ENCODE results near the gene NPPB. TPM values are rescaled to one million over a fixed set of nuclear protein-coding genes. Genes with fewer than 3 reads are reported as not detected.

Gene NPPB
- total RNA-seq, 1 donor = not detected

- H3K27ac ChIP-seq (ENCODE audit: low read depth, low read length) = no peak overlapping the region
- H3K9me3 ChIP-seq (ENCODE audit: low read depth, low read length) = no peaks in the 10 kb centered on the region
- no peak overlapping the region for H3K4me2 ChIP-seq (ENCODE audit: insufficient read depth, low read length)
- peaks cover 9% of the 10 kb centered on the region for H3K4me1 ChIP-seq (ENCODE audit: insufficient read depth, low read length)
- peaks cover 60% of the 10 kb centered on the region for H3K36me3 ChIP-seq (ENCODE audit: insufficient read depth, low read length)
- DNase-seq (ENCODE audit: insufficient read length, low spot score, missing footprints) = peak; percentile 15
- H3K79me2 ChIP-seq (ENCODE audit: insufficient read depth, low read length) = no peaks in the 10 kb centered on the region
- H2AFZ ChIP-seq (ENCODE audit: low read length) = no peak overlapping the region
- no peak overlapping the region for H3K4me3 ChIP-seq (ENCODE audit: insufficient read depth, low read length)
- no peaks in the 10 kb centered on the region for H4K20me1 ChIP-seq (ENCODE audit: insufficient read depth, low read length)
- no peaks in the 10 kb centered on the region for H3K27me3 ChIP-seq (ENCODE audit: insufficient read depth, low read length)
- TF ChIP-seq CTCF (IDR thresholded peaks at IDR 0.05; ENCODE audit: extremely low read depth, low read depth, low read length) = no peak
Observed at GRCh38 chr1:11823366-11824137, 35.2 kb downstream of the NPPB start.

- Histone ChIP-seq H3K36me3 (ENCODE audit: insufficient read depth, low read length) (peaks cover 61% of the 10 kb centered on the region), H4K20me1 (ENCODE audit: insufficient read depth, low read length) (no peaks in the 10 kb centered on the region), H3K4me1 (ENCODE audit: insufficient read depth, low read length) (peaks cover 9% of the 10 kb centered on the region), H2AFZ (ENCODE audit: low read length) (no peak overlapping the region), H3K9me3 (ENCODE audit: low read depth, low read length) (no peaks in the 10 kb centered on the region), H3K79me2 (ENCODE audit: insufficient read depth, low read length) (no peaks in the 10 kb centered on the region), H3K27me3 (ENCODE audit: insufficient read depth, low read length) (no peaks in the 10 kb centered on the region), H3K4me2 (ENCODE audit: insufficient read depth, low read length) (no peak overlapping the region), H3K4me3 (ENCODE audit: insufficient read depth, low read length) (no peak overlapping the region), H3K27ac (ENCODE audit: low read depth, low read length) (peak overlapping the region; percentile 44)
- DNase-seq (ENCODE audit: insufficient read length, low spot score, missing footprints) = no peak
- TF ChIP-seq CTCF (IDR thresholded peaks at IDR 0.05; ENCODE audit: extremely low read depth, low read depth, low read length) = no peak
Observed at GRCh38 chr1:11822091-11822490, 36.7 kb downstream of the NPPB start.

- Histone ChIP-seq H3K4me3 (ENCODE audit: insufficient read depth, low read length) (no peak overlapping the region), H3K36me3 (ENCODE audit: insufficient read depth, low read length) (peaks cover 60% of the 10 kb centered on the region), H3K9me3 (ENCODE audit: low read depth, low read length) (no peaks in the 10 kb centered on the region), H3K27ac (ENCODE audit: low read depth, low read length) (no peak overlapping the region), H3K4me2 (ENCODE audit: insufficient read depth, low read length) (no peak overlapping the region), H3K79me2 (ENCODE audit: insufficient read depth, low read length) (peaks cover 29% of the 10 kb centered on the region), H3K4me1 (ENCODE audit: insufficient read depth, low read length) (peaks cover 9% of the 10 kb centered on the region), H2AFZ (ENCODE audit: low read length) (no peak overlapping the region), H4K20me1 (ENCODE audit: insufficient read depth, low read length) (peaks cover 11% of the 10 kb centered on the region), H3K27me3 (ENCODE audit: insufficient read depth, low read length) (no peaks in the 10 kb centered on the region)
- DNase-seq (ENCODE audit: insufficient read length, low spot score, missing footprints) = no peak
- TF ChIP-seq CTCF (IDR thresholded peaks at IDR 0.05; ENCODE audit: extremely low read depth, low read depth, low read length) = no peak
Observed at GRCh38 chr1:11817192-11817591, 41.6 kb downstream of the NPPB start.

- no peak for DNase-seq (ENCODE audit: insufficient read length, low spot score, missing footprints)
- no peak overlapping the region for H2AFZ ChIP-seq (ENCODE audit: low read length)
- H3K79me2 ChIP-seq (ENCODE audit: insufficient read depth, low read length) = peaks cover 67% of the 10 kb centered on the region
- peaks cover 22% of the 10 kb centered on the region for H4K20me1 ChIP-seq (ENCODE audit: insufficient read depth, low read length)
- no peak overlapping the region for H3K27ac ChIP-seq (ENCODE audit: low read depth, low read length)
- H3K27me3 ChIP-seq (ENCODE audit: insufficient read depth, low read length) = no peaks in the 10 kb centered on the region
- H3K9me3 ChIP-seq (ENCODE audit: low read depth, low read length) = no peaks in the 10 kb centered on the region
- no peak overlapping the region for H3K4me2 ChIP-seq (ENCODE audit: insufficient read depth, low read length)
- H3K4me3 ChIP-seq (ENCODE audit: insufficient read depth, low read length) = no peak overlapping the region
- peaks cover 70% of the 10 kb centered on the region for H3K36me3 ChIP-seq (ENCODE audit: insufficient read depth, low read length)
- no peaks in the 10 kb centered on the region for H3K4me1 ChIP-seq (ENCODE audit: insufficient read depth, low read length)
- no peak for TF ChIP-seq CTCF (IDR thresholded peaks at IDR 0.05; ENCODE audit: extremely low read depth, low read depth, low read length)
Observed at GRCh38 chr1:11813021-11813420, 45.7 kb downstream of the NPPB start.

Small RNA genes within 50 kb of the gene (small RNA-seq; reads per million reads assigned to genes)
- not detected for gene RF02156
- not detected for gene RF02157
- not detected for gene RF02158

Other genes with a start within 250 kb of the NPPB start
- gene FBXO2, start 204.5 kb downstream of the NPPB start, total RNA-seq = 0.29 and 0.36 TPM in 2 replicates
- 14.4 and 16.3 TPM in 2 replicates for gene FBXO44, start 204.1 kb downstream of the NPPB start, total RNA-seq
- 8.7 and 8.8 TPM in 2 replicates for gene FBXO6, start 194.7 kb downstream of the NPPB start, total RNA-seq
- gene MAD2L2, start 177.8 kb downstream of the NPPB start, total RNA-seq = 20.6 and 22.7 TPM in 2 replicates
- under 0.01 TPM in 2 replicates for gene DRAXIN, start 167.2 kb downstream of the NPPB start, total RNA-seq
- gene AGTRAP, start 122.8 kb downstream of the NPPB start, total RNA-seq = 47.7 and 56.5 TPM in 2 replicates
- under 0.01 TPM in 1 of 2 replicates, not detected in the other for gene C1orf167, start 96.8 kb downstream of the NPPB start, total RNA-seq
- gene MTHFR, start 53.0 kb downstream of the NPPB start, total RNA-seq = 32.6 and 34.5 TPM in 2 replicates
- 21.0 and 22.4 TPM in 2 replicates for gene CLCN6, start 52.8 kb downstream of the NPPB start, total RNA-seq
- gene NPPA, start 11.2 kb downstream of the NPPB start, total RNA-seq = not detected in 2 replicates
- 51.6 and 64.1 TPM in 2 replicates for gene KIAA2013, start 67.5 kb upstream of the NPPB start, total RNA-seq
- 242 and 281 TPM in 2 replicates for gene PLOD1, start 75.8 kb upstream of the NPPB start, total RNA-seq
- gene MFN2, start 121.5 kb upstream of the NPPB start, total RNA-seq = 46.0 and 51.0 TPM in 2 replicates
- gene MIIP, start 160.6 kb upstream of the NPPB start, total RNA-seq = 24.2 and 26.4 TPM in 2 replicates
- gene TNFRSF8, start 204.4 kb upstream of the NPPB start, total RNA-seq = under 0.01 and 0.29 TPM in 2 replicates

Data from osteoblast (primary cell).